HepG2 (cell line): ENCODE results near the gene UNC13D. TPM values are rescaled to one million over a fixed set of nuclear protein-coding genes. Genes with fewer than 3 reads are reported as not detected.

Source experiments
- AGO1 ChIP-seq: fragments of 200-400 bp; formaldehyde crosslinking; IDR thresholded peaks from 2 replicates; pipeline ENCODE4 v1.6.1; 2017; ENCODE audit warnings: mild to moderate bottlenecking, low read depth, low read length, moderate library complexity; ENCODE audit not compliant: poor library complexity, severe bottlenecking
- ATRX ChIP-seq: sonication (generic); formaldehyde crosslinking; IDR thresholded peaks from 2 replicates; pipeline ENCODE4 v1.4.0; 2020; ENCODE audit warnings: missing genetic modification reagents, borderline replicate concordance
- BORCS8-MEF2B ChIP-seq: sonication (generic); formaldehyde crosslinking; IDR thresholded peaks from 2 replicates; pipeline ENCODE4 v1.8.0; 2022; ENCODE audit warnings: mild to moderate bottlenecking, missing genetic modification reagents
- HMGXB3 ChIP-seq: sonication (generic); formaldehyde crosslinking; IDR thresholded peaks from 2 replicates; pipeline ENCODE4 v1.4.0; 2020; ENCODE audit warnings: missing genetic modification reagents, borderline replicate concordance
- MXD3 ChIP-seq: IDR thresholded peaks from 2 replicates; pipeline ENCODE4 v1.6.1; 2016; ENCODE audit warnings: mild to moderate bottlenecking, missing biosample characterization, missing genetic modification reagents
- STAT5B ChIP-seq: sonication (generic); formaldehyde crosslinking; IDR thresholded peaks from 2 replicates; pipeline ENCODE4 v1.4.0; 2020; ENCODE audit warnings: missing genetic modification reagents
- THRA ChIP-seq: sonication (generic); formaldehyde crosslinking; IDR thresholded peaks from 2 replicates; pipeline ENCODE4 v1.4.0; 2020; ENCODE audit warnings: missing genetic modification reagents, borderline replicate concordance
- TOE1 ChIP-seq: sonication (generic); formaldehyde crosslinking; IDR thresholded peaks from 2 replicates; pipeline ENCODE4 v1.4.0; 2020; ENCODE audit warnings: mild to moderate bottlenecking, missing genetic modification reagents
- TRIM22 ChIP-seq: fragments of 450-650 bp; IDR thresholded peaks from 2 replicates; pipeline ENCODE4 v1.6.1; 2017
- UBTF ChIP-seq: sonication (generic); formaldehyde crosslinking; IDR thresholded peaks from 2 replicates; pipeline ENCODE4 v1.4.0; 2020; ENCODE audit warnings: mild to moderate bottlenecking, missing genetic modification reagents
- ZNF512B ChIP-seq: sonication (generic); formaldehyde crosslinking; IDR thresholded peaks from 2 replicates; pipeline ENCODE4 v1.5.1; 2020; ENCODE audit warnings: missing genetic modification reagents, mild to moderate bottlenecking, borderline replicate concordance
- ZNF556 ChIP-seq: sonication (generic); formaldehyde crosslinking; IDR thresholded peaks from 2 replicates; pipeline ENCODE4 v1.4.0; 2020; ENCODE audit warnings: mild to moderate bottlenecking, missing genetic modification reagents, borderline replicate concordance
- ZNF83 ChIP-seq: sonication (generic); formaldehyde crosslinking; IDR thresholded peaks from 2 replicates; pipeline ENCODE4 v1.4.0; 2020; ENCODE audit warnings: missing genetic modification reagents, mild to moderate bottlenecking, borderline replicate concordance
- polyA plus RNA-seq, 8 experiments: library from polyadenylated mRNA; depleted of rRNA in 3 of 8; stranded (reverse) in 7 of 8; unstranded in 1 of 8; fragments of >200 nt; fragmentation: Illumina TruSeq in 4 of 8; extraction: Trizol in 4 of 8; gene quantifications; 2 replicates each; pipeline versions ENCODE4 v1.2.1 to v1.2.3, GENCODE V29; 2011 to 2016; ENCODE audit warnings: low read depth in 4 of 8, missing spikeins in 1 of 8, mixed read lengths in 1 of 8; ENCODE audit not compliant: insufficient read depth in 1 of 8
- total RNA-seq, 5 experiments: library from RNA; depleted of rRNA; stranded (reverse); fragments of >200 nt; fragmentation: Illumina TruSeq; extraction: Trizol; gene quantifications; 2 replicates each; pipeline ENCODE4 v1.2.3, GENCODE V29; 2016; ENCODE audit warnings: low read depth in 1 of 5

UNC13D gene
- total and polyA plus RNA-seq, 2 of the 13 experiments (the other 11 are each of a cell fraction or from before 2014, with no cell fraction given): 29.7 to 42.7 TPM

- TF ChIP-seq UBTF (CRISPR knock-in tag): peak; percentile 92
- TF ChIP-seq ATRX (CRISPR knock-in tag): no peak
- TF ChIP-seq ZNF556 (CRISPR knock-in tag): peak; percentile 96
- TF ChIP-seq HMGXB3 (CRISPR knock-in tag): peak; percentile 57
- peak; percentile 85 for TF ChIP-seq THRA (CRISPR knock-in tag)
- TF ChIP-seq BORCS8-MEF2B: peak; percentile 99
- no peak for TF ChIP-seq TOE1 (CRISPR knock-in tag)
- peak; percentile 99 for TF ChIP-seq AGO1
- TF ChIP-seq ZNF83: peak; percentile 94; the same call in 1 of the 2 replicates
- TF ChIP-seq MXD3: peak; percentile 62
- TF ChIP-seq ZNF512B (CRISPR knock-in tag): no peak; the same call in none of the 2 replicates
- peak; percentile 34; the same call in 1 of the 2 replicates for TF ChIP-seq STAT5B
- TF ChIP-seq TRIM22: no peak
Observed at GRCh38 chr17:75876190-75876937, 32.2 kb upstream of the UNC13D start (continued).
